Spleen (tissue), 7 donors: ENCODE data around the gene SH3D19.

Experiments
- POLR2A ChIP-seq, 3 donors: fragments of 450-650 bp; IDR thresholded peaks; one replicate each; pipeline ENCODE4 v1.5.1; 2017; ENCODE audit warnings: antibody characterized with exemption in 3 of 3, mild to moderate bottlenecking in 1 of 3
- TF ChIP-seq, protein P1 (sequence below), 11 experiments: fragments of 200-600 bp in 7 of 11; fragments of 450-650 bp in 4 of 11; sonication (generic) in 4 of 11; IDR thresholded peaks in 8 of 11; conservative IDR thresholded peaks in 3 of 11; 1 replicate in 7 of 11; 2 replicates in 4 of 11; pipeline versions ENCODE4 v1.4.0 to v1.8.0; 2016 to 2021; ENCODE audit warnings: antibody characterized with exemption in 11 of 11, inconsistent platforms in 4 of 11, mild to moderate bottlenecking in 1 of 11
- donor health status: DM: no; HTN: no; CAD: no; lungs with moderate emphysema.
- donor health status: DM: no; HTN: no; CAD: no.
- donor health status: DM: no; HTN: no; CAD: no.

DNA sequence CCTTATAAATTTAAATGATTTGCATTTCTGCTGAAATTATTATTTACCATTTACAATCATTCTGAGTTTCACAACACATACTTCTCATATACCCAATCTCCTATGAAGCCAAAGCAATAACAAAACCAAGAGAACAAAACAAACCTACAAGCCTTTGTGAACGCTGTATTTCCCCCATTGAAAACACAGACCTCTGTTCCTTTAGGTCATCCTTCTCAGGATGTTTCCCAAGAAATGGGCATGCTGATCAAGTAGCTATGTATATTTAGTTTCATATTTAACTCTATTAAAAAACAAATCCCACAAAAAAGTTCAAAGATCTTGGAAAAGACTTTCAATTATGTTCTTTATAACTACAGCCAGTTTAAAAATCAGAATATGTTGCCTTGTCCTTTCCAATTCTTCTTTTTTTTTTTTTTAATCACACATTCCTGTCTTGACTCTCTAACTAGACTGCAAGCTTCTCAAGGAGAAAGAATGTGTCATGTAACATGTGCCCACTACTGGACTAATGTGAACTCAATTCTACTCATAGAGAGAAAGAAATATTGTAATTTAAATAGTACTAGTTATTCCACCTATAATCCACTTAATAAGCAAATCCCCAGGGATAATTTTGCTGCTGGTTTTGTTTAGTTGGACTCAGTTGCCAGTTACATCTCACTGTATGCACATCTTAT lies 132.7 kb downstream of the SH3D19 start:
- TF ChIP-seq, protein P1, sequence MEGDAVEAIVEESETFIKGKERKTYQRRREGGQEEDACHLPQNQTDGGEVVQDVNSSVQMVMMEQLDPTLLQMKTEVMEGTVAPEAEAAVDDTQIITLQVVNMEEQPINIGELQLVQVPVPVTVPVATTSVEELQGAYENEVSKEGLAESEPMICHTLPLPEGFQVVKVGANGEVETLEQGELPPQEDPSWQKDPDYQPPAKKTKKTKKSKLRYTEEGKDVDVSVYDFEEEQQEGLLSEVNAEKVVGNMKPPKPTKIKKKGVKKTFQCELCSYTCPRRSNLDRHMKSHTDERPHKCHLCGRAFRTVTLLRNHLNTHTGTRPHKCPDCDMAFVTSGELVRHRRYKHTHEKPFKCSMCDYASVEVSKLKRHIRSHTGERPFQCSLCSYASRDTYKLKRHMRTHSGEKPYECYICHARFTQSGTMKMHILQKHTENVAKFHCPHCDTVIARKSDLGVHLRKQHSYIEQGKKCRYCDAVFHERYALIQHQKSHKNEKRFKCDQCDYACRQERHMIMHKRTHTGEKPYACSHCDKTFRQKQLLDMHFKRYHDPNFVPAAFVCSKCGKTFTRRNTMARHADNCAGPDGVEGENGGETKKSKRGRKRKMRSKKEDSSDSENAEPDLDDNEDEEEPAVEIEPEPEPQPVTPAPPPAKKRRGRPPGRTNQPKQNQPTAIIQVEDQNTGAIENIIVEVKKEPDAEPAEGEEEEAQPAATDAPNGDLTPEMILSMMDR (IDR thresholded peaks at IDR 0.05 in 8 of 11, conservative IDR thresholded peaks at IDR 0.05 in 3 of 11): no peak
- TF ChIP-seq POLR2A (IDR thresholded peaks at IDR 0.05): no peak
